Measurements from ENCODE around the gene ENO1. TPM values are rescaled to one million over a fixed set of nuclear protein-coding genes. Genes with fewer than 3 reads are reported as not detected.

ENO1 gene
- total and polyA plus RNA-seq, 2 of the 4 experiments (the other 2 are of a cell fraction): 2,125 to 3,643 TPM

- Histone ChIP-seq H3K27ac (ENCODE audit: insufficient read depth, low read length) (no peak overlapping the region), H2AK5ac (ENCODE audit: low read depth, low read length) (peak overlapping the region; percentile 39; the same call in 1 of the 2 replicates), H4K91ac (ENCODE audit: insufficient read depth, low read depth, low read length) (no peak overlapping the region), H3K9me3 (ENCODE audit: control insufficient read depth, insufficient read depth, low read length) (no peaks in the 10 kb centered on the region), H3K36me3 (ENCODE audit: control insufficient read depth, insufficient read depth, low read length) (no peaks in the 10 kb centered on the region), H3K27me3 (ENCODE audit: control insufficient read depth, insufficient read depth, low read length) (no peaks in the 10 kb centered on the region), H3K9ac (ENCODE audit: low read depth, low read length) (no peak overlapping the region), H2BK120ac (ENCODE audit: low read depth, low read length) (no peak overlapping the region), H4K20me1 (ENCODE audit: insufficient read depth, low read length) (peaks cover 28% of the 10 kb centered on the region; the same call in 1 of the 2 replicates), H2AFZ (replicated peaks; ENCODE audit: low read length, poor library complexity) (no peak overlapping the region), H3K79me1 (ENCODE audit: low read depth in 1 of 2, low read length in 2 of 2) (peaks cover 20 to 50% of the 10 kb centered on the region in 2 experiments), H3K56ac (ENCODE audit: extremely low read depth, insufficient read depth, low read length) (no peak overlapping the region), H2BK5ac (ENCODE audit: low read depth, low read length, poor library complexity, severe bottlenecking) (no peak overlapping the region), H2BK20ac (ENCODE audit: low read depth, low read length) (no peak overlapping the region), H3K14ac (replicated peaks; ENCODE audit: low read depth, low read length) (no peak overlapping the region), H2AK9ac (replicated peaks; ENCODE audit: low read depth, low read length, poor library complexity) (no peak overlapping the region), H3K23ac (ENCODE audit: low read depth, low read length) (no peak overlapping the region; the same call in 1 of the 2 replicates), H3K9me1 (ENCODE audit: insufficient read depth, low read length) (peaks cover 2% of the 10 kb centered on the region; the same call in 1 of the 2 replicates), H3K4me3 (ENCODE audit: insufficient read depth, low read depth, low read length) (no peak overlapping the region), H2BK15ac (ENCODE audit: low read depth, low read length) (no peak overlapping the region), H4K8ac (ENCODE audit: low read depth in 2 of 2, low read length in 2 of 2) (no peak overlapping the region), H3K4me2 (ENCODE audit: low read depth, low read length) (peak overlapping the region; percentile 26; the same call in 1 of the 2 replicates), H4K5ac (ENCODE audit: low read depth, low read length) (no peak overlapping the region), H3K18ac (ENCODE audit: low read depth, low read length) (no peak overlapping the region), H3K4me1 (ENCODE audit: control insufficient read depth, insufficient read depth, low read length) (peaks cover 9% of the 10 kb centered on the region), H3K4ac (ENCODE audit: low read depth, low read length) (no peak overlapping the region)
- intact Hi-C loops (cut with micrococcal nuclease): loop anchor here (5.0 to 10.0 kb wide), 4 partner anchors 38 to 350 kb away; no protein-coding TSS in a partner anchor
- no peak for TF ChIP-seq ELK1 (IDR thresholded peaks at IDR 0.05; ENCODE audit: borderline replicate concordance, low read depth, low read length)
- TF ChIP-seq RCOR1 (IDR thresholded peaks at IDR 0.05; ENCODE audit: insufficient replicate concordance, low read length): no peak
- TF ChIP-seq MAFK (IDR thresholded peaks at IDR 0.05; ENCODE audit: low read depth, low read length): no peak
- no peak for TF ChIP-seq NFE2L2 (IDR thresholded peaks at IDR 0.05; ENCODE audit: low read depth, low read length)
- TF ChIP-seq POLR2A (IDR thresholded peaks at IDR 0.05; ENCODE audit: low read depth, low read length): no peak
- TF ChIP-seq RAD21 (IDR thresholded peaks at IDR 0.05; ENCODE audit: low read length): no peak
- no peak for TF ChIP-seq SMC3 (IDR thresholded peaks at IDR 0.05; ENCODE audit: low read depth, low read length)
- TF ChIP-seq, protein P1, sequence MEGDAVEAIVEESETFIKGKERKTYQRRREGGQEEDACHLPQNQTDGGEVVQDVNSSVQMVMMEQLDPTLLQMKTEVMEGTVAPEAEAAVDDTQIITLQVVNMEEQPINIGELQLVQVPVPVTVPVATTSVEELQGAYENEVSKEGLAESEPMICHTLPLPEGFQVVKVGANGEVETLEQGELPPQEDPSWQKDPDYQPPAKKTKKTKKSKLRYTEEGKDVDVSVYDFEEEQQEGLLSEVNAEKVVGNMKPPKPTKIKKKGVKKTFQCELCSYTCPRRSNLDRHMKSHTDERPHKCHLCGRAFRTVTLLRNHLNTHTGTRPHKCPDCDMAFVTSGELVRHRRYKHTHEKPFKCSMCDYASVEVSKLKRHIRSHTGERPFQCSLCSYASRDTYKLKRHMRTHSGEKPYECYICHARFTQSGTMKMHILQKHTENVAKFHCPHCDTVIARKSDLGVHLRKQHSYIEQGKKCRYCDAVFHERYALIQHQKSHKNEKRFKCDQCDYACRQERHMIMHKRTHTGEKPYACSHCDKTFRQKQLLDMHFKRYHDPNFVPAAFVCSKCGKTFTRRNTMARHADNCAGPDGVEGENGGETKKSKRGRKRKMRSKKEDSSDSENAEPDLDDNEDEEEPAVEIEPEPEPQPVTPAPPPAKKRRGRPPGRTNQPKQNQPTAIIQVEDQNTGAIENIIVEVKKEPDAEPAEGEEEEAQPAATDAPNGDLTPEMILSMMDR (conservative IDR thresholded peaks at IDR 0.05; ENCODE audit: low read depth, low read length): no peak
- TF ChIP-seq MAZ (IDR thresholded peaks at IDR 0.05; ENCODE audit: borderline replicate concordance, low read depth, low read length): no peak
- no peak for TF ChIP-seq FOS (IDR thresholded peaks at IDR 0.05; ENCODE audit: low read depth, low read length)
- no peak for TF ChIP-seq MXI1 (IDR thresholded peaks at IDR 0.05; ENCODE audit: borderline replicate concordance, low read depth, low read length)
- TF ChIP-seq RFX5 (IDR thresholded peaks at IDR 0.05; ENCODE audit: low read depth, low read length): no peak
- no peak for TF ChIP-seq CHD1 (IDR thresholded peaks at IDR 0.05; ENCODE audit: low read depth, low read length)
- no peak for TF ChIP-seq CEBPB (IDR thresholded peaks at IDR 0.05; ENCODE audit: low read depth, low read length)
- DNase-seq: no peak
- in situ Hi-C loops (cut with MboI; ENCODE audit: low sequenced_read_pairs): no loop called here
- ATAC-seq (ENCODE audit: low read depth): no peak
- ChIA-PET CTCF (interaction anchor here (2.0 kb wide), 1 partner anchor 34 kb away, joined by 6 read pairs; no protein-coding TSS in a partner anchor), POLR2A (ENCODE audit: unreplicated experiment) (no interaction called here)
- BruUV-seq (replicated peaks): no TSS peak
- dilution Hi-C loops (cut with HindIII; ENCODE audit: low sequenced_read_pairs, unreplicated experiment): no loop called here
- no CpG with 5 or more reads among the region's 5 CpGs for WGBS, 2 experiments (ENCODE audit: extremely low coverage in 2 of 2, insufficient read length in 1 of 2)
Observed at GRCh38 chr1:8814865-8815264, 63.6 kb downstream of the ENO1 start.
